ENCODE measurements around the gene CES5A.
"Not testable (repeated sequence)": the region's sequence is repeated elsewhere in the genome, so short reads cannot be mapped to it uniquely, and the experiment has no call there.

The CES5A gene

DNA sequence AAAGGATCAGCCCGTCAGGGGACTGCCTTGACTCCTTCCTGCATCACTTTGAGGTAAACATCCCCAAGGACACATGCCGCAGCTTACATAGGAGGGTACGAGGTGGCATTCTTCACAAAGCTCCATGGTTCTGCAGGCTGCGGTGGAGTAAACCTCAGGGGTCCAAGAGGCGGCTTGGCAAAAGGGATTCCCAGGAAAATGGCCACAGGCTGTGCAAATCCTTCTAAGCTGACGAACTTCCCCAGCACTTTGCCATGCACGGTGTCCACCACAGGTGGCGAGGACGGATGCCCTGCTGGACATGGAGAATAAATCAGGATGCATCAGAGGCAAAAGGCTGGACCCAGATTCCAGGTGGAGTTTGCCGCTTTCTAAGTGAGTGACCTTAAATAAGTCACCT lies 46.5 kb downstream of the CES5A start:
- DNase-seq, result no peak

DNA sequence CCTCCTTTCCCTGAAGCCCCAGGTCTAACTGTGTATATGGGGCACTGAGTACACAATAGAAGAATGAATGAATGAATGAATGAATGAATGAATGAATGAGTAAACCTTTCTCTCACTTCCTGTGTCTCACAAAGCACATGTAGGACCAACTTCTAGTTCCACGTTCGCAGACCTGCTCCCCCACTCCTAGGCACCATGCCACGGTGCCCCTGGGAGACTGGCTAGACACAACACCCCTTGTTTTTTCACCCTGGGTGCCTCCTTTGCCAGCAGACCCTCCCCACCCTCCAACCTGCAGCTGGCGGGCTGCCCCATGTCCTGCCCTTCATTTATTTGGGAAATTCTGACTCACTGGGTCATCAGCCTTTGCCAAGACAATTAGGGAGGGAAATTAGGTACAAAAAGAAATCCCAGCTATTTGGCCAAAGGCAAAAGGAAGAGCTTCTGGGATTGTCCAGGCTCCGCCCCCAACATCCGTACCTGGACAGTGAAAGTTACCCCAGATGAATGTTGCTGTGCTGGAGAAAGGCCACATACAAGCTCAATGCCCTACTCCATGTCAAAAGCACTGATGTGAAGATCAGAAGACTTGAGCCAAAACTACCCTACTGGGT lies 50.0 kb downstream of the CES5A start:
- no peak for DNase-seq

DNA sequence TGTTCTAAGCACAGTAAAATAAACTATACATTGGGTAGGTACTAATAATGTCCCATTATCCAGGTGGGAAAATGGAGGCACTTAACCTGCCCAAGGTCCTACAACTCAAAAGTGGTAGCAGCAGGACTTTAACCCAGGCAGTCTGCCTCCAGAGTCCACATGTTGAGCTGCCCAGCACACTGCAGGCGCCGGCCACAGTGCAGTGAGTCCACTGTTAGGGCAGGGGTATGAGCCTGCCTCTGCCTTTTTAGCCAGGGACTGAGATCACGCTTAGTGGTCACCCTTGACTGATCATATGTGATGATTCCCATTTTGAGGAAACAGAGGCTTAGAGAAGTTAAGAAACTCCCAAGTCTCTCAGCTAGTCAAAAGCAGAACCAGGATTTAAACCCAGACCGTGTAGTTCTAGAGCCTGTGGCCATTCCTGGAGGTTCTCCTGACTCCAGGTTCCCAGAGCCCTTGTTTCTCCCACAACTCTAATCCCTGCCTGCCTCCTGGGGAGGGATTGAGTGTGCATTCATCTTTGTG lies 50.6 kb downstream of the CES5A start:
- DNase-seq, result no peak

DNA sequence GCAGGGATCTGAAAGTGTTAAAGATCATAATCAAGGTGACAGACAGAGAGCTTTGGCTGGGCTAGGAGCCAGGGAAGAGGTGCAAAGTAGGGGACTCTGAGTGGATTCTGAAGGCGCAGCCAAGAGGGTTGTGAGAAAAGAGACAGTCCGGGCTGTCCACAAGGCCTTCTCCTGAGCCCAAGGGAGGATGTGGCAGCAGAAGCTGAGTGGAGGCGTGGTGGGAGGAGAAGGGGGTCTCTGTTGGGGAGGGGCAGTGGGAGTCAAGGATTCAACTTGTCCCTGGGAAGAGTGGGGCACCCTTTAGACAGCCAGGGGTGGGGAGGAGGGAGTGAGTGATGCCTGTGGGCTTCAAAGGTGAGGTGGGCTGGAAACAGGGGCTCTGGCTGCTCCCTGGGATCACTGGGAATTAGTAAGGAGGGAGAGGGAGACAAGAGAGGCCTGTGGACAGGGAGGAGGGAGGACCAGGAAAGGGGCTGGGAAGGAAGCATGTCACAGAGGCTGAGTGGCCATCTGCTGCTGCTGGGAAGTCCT lies 52.8 kb downstream of the CES5A start:
- DNase-seq, result no peak

DNA sequence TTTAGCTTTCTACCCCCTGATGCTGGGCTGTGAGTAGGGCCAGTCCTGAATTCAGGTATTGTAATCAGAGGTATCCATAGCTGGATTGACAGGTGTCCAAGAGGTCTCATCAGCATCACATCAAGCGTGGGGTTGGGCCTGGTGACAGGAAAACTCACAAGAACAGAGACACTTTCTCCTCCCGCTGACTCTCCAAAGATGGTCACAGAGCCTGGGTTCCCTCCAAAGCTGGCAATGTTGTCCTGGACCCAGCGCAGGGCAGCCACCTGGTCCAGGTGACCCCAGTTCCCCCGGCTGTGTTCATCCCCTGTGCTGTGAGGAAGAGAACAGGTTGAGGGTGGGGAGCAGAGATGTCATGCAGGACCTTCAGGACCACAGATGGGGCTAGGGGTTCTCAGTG lies 54.0 kb downstream of the CES5A start:
- no peak for DNase-seq

DNA sequence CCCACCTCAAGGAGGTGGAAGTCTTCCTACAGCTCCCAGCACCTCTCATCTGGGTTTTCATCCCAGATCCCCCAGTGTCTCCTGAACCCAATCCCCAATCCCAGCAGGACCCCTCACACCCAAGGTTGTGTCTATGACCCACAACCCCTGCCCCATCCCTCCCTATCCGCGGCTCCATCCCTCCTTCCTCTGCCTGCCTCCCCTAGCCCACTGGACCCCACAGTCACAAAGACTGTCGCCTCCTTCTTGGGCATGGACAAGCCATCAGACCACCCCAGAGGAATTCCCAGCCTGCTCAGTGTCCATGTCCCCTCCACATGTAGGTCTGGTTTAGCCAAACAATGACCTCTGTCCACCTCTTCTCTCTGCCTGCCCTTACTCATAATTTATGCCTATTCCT lies 54.6 kb downstream of the CES5A start:
- DNase-seq, result no peak

DNA sequence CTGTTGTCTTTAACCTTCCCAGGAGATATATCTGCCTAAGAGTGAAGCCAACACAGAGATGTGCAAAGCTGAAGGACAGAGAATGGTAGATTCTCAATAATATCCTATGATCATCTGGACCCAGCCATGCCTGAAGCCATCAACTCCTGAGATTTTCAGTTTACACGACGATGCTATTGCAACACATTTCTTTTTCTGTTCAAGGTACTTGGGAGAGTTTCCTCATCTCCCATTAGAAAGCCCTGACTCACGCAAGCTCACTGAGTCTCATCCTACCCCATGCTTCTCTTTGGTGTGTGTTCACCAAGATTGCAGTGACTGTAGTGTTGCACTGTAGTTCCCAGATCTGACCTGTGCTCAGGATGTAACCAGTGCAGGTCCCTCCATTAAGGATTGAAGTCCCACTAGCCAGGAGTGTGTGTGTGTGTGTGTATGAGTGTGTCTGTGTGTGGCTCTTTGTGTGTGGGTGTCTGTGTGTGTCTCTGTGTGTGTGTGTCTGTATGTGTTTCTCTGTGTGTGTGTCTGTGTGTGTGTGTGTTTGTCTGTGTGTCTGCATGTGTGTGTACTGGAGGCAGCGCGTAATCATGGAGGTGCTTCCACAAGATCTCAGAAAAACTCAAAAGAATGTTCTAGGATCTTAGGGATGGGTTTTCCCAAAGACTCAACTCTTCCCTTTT lies 57.8 kb downstream of the CES5A start:
- DNase-seq, result no peak

DNA sequence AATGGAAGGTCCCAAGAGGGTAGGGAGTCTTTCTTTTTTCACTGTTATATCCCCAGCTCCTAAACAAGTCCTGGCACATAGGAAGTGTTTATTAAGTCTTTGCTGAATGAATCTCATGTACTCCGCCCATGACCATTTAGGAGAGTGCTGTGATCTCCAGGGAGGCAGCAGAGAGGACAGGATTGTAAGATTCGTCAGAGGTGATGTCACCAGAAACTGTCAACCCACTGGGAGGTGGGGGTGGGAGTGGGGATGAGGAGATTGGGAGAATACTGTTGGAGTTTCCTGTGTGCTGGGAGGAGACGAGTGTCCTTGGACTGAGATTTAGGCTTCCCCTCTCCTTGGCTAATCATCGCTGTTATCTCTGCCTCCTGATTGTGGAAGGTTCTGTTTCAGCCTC lies 59.0 kb downstream of the CES5A start:
- not testable (repeated sequence) for DNase-seq

DNA sequence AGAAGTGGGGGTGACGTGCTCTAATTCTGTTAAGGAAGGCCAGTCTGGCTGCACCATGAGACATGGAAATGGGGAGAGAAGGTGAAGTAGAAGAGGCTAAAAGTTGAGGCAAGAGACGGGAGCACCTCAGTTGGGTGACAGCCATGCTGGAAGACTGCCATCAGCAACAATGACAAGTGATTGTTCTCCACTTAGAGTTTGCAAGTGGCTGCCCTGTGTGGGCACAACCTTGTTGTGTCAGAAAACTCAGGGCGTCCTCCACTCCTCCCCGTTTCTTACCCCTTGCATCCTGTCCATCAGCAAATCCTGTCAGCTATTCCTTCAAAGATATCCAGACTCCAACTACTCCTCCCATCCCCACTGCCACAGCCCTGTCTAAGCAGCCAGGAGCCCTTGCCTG lies 59.9 kb downstream of the CES5A start:
- DNase-seq, result no peak

DNA sequence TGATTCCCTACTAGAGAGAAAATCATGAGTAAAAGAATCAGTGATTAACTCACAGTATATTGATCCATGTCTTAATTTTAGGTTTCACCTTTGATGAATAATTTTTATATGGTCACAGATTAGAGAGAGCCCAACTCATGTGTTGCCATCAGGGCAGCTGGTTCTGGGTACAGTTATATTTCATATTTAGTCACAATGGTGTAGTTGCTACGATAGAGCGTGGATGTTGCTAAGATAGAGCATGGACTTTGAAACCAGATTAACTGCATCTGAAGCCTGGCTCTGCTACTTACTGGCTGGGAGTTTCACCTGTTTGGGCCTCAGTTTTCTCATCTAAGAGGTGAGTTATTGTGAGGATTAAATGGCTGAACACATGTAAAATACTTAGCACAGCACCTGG lies 61.0 kb downstream of the CES5A start:
- not testable (repeated sequence) for DNase-seq

DNA sequence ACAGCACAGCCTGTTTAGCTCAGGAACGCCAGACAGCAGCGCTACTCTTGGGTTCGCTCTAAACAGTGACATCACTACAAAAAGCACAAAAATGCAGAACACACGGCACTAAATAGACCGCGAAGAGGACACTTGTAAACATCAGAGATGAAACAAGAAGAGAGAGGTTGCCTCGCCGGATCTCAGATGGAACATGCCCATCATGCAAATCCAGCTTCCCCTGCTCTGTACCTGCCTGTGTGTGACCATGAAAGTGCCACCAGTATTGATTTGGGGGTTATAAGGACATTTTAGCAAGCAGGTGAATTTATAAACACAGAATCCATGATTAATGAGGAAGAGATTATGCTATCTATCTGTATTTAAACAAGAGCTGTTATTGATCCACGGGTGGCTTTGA lies 61.4 kb downstream of the CES5A start:
- DNase-seq, result not testable (repeated sequence)

DNA sequence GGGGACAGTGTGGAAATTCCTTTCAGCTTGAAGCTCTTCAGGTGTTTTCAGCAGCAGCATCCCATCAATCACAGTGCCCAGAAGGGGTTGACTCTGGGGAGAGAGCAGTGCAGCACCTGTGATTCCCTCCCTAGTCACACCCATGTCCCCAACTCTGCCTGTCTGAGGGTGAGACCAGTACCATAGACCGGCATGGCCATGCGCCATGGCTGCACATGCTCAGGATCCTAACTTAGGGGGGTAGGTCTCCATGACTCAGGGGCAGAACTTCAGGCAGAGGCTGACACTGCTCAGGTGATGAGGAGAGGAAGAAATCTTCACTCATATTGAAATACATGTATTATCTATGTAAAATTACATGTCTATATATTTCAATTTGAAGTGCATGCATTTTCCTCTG lies 62.2 kb downstream of the CES5A start:
- no peak for DNase-seq

DNA sequence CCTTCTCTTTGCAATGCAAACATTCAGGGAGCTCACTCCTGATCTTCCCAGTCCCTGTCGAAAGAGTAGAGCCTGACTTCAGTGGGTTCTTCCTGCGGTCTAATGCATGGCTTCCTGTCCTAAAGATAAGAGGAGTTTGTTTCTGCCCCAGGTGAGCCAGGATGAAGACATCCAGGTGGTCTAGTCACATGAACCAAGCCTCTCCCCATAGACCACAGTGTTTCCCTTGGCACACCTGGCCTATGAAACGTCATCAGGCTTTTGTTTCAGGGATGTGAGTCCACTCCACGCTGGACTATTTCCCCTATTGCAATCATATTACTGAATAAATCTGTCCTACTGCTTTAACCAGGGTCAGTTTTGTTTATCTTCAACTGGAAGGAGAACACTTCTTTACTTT lies 63.4 kb downstream of the CES5A start:
- no peak for DNase-seq

DNA sequence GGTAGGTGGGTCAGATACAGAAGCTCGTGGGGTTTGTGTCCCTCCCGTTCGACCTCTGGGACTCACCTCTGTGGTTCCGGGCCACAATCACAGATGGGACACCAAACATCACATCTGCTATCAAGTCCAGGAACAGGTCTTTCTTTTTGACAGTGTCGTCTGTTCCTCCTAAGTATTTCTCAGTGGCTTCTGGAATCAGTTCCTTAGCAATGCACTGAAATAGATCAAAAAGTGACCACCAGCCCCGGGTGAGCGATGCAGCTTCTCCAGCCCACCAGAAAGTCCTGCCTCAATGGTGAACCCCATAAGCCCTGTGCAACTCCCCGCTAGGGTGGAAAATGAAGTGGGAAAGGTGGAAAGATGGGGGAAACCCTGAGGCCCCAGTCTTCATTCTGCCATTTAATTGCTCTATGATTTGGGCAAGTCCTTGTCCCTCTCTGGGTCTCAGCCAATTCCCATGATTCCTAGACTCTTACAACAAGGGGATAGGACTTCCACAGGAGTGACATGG lies 64.7 kb downstream of the CES5A start:
- DNase-seq, result no peak

DNA sequence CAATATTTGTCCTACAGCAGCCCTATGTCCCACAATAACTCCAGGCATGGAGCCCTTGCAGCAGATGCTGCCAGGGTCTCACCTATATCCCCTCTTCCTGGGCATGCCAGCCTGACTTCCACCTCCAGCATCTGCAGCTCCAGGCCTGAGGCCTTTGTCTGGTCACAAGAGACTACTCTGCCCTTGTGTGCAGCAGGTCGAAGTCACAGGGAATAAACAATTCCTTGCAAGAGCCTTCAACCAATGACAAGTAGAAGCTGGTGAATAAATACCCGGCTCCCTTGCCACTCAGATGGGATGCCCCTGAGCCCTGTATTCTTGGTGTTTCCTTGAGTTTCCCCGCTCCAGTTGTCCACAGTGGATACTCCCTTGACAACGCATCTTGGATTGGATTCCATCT lies 65.3 kb downstream of the CES5A start:
- DNase-seq, result no peak

DNA sequence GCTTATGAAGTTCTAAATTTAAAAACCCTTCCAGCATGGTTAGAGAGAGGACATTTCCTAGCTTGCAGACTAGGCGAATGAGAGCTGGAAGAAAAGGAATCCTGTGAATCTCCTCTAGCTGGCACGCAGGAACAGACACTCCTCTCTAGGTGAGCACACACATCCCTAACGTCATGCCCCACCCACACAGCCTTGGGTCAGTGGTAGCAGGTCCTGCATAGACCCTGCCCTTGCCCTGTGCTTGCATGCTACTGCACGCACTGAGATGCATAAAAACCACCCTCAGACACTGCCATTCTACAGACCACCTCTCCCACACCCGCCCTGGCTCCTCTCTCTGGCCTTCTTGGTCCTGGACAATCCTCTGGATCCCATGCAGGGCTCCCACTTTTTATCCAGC lies 65.8 kb downstream of the CES5A start:
- DNase-seq, result no peak

DNA sequence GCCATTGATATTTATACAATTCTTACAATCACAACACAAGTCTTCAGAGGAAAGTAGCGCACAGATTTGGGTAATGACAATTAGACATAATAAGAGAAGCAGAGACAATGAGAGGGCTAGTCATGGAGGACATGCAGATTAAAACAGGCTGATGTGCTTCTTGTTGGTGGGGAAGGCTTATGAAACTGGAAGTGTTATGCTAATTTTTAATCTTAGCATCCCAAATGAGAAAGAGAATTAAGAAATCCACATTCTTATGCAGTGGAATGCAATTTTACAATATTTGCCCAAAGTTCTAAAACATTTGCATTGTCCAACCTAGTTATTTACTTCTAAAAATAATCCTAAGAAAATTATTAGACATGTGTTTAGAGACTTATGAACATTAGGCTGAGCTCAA lies 66.9 kb downstream of the CES5A start:
- DNase-seq, result not testable (repeated sequence)

DNA sequence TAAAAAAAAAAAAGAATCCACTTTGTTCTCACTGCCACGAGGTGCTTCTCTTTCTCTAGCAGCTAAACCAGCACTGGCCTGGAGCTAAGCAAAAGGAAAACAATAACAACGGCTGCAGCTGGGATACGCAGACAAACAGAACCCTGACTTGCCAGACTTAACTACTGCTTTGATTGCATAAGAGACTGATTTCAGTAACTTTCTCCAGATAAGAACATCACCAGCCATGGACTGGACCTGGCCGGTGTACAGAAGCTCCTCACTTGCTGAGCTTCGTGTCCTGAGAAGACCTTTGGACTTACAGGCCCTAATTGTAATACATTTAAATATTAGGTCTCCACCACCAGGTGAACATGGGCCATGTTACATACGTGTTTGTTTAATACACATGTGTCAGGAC lies 70.1 kb downstream of the CES5A start:
- not testable (repeated sequence) for DNase-seq

DNA sequence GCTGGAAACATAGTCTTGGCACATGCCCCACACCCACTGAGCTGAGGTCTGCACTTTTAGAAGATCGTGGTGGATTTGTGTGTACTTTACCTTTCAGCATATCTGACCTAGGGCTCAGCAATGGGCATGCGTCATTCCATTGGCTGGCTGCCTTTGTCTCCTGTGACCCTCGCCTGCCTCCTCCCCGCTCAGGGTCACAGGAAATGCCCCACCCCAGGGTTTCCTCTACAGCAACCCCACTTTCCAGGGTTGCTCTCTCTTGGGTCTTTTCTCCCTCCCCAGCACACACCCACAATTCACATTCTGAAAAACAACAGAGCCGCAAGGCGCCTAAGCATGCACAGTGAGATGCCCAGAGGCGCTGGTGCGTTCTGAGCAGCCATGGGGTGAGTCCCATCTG lies 71.5 kb downstream of the CES5A start:
- DNase-seq, result not testable (repeated sequence)

Measured in activated T-cell treated with anti-CD3 and anti-CD28 coated beads, Interleukin-2, amount 50 U/mL, for 1 hour (primary cell).